Stimulated activated CD8-positive, alpha-beta memory T cell treated with anti-CD3 and anti-CD28 coated beads, Interleukin-15, amount 100 ng/mL, for 1 hour (primary cell): ENCODE results near the gene PSME3.
A peak's percentile ranks its signal among the peaks of the same experiment; 100 is the strongest.

Experiments used
- DNase-seq: peaks from one replicate; pipeline ENCODE4 v3.0.0-alpha.2; 2020; ENCODE audit warnings: low read depth

Gene PSME3, protein sequence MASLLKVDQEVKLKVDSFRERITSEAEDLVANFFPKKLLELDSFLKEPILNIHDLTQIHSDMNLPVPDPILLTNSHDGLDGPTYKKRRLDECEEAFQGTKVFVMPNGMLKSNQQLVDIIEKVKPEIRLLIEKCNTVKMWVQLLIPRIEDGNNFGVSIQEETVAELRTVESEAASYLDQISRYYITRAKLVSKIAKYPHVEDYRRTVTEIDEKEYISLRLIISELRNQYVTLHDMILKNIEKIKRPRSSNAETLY

GRCh38 chr17:42832934-42833766, at the start of gene PSME3:
Gene PSME3, plus strand, starts transcription at chr17:42833397. Its CDS starts 235 bp downstream, at chr17:42833632.
- peak; percentile 80 for DNase-seq

- no peak for DNase-seq
These were observed 49.4 kb upstream of the PSME3 start for GRCh38 chr17:42783791-42784138.

DNA sequence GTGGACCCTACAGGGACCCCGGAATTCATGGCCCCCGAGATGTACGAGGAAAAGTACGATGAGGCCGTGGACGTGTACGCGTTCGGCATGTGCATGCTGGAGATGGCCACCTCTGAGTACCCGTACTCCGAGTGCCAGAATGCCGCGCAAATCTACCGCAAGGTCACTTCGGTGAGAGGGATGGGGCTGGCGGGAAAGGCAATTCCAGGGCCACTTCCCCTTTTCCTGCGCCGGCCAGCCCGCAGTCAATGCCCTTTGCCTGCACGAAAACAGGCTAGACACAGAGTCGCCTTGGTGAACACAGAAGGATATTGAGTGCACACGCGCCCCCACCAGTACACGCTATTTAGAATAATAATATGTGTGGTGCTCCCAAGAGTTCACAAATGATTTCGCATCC, 48.8 kb upstream of the PSME3 start:
- no peak for DNase-seq

DNA sequence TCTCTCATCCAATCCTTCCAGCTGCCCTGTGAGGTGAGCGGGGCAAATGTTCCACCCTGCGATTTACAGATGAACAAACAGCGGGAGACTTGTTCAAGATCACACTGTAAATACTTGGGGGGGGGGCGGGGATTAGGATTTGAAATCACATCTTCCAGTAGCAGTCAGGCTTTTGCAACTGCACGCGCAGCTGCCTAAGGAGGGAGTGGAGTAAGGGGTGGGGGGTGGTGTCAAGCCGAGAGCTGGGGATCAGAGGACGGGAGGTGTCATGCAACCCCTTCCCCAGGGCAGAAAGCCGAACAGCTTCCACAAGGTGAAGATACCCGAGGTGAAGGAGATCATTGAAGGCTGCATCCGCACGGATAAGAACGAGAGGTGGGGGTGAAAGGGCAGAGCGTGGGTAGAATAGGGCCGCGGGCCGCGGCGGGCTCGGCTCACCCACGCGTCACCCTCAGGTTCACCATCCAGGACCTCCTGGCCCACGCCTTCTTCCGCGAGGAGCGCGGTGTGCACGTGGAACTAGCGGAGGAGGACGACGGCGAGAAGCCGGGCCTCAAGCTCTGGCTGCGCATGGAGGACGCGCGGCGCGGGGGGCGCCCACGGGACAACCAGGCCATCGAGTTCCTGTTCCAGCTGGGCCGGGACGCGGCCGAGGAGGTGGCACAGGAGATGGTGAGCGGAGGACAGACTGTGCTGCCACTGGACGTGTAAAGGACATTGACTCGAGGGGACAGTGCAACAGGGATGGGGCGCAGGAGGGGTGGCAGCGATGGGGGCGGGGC, 48.2 kb upstream of the PSME3 start:
- DNase-seq, result no peak

DNA sequence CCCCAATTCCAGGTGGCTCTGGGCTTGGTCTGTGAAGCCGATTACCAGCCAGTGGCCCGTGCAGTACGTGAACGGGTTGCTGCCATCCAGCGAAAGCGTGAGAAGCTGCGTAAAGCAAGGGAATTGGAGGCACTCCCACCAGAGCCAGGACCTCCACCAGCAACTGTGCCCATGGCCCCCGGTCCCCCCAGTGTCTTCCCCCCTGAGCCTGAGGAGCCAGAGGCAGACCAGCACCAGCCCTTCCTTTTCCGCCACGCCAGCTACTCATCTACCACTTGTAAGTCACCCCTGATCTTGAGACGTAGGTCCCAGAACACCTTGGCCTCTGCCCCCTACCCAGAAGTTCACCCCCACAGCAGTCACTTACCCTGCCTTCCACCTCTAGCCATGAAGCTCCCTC, 45.9 kb upstream of the PSME3 start:
- DNase-seq, result no peak

- no peak for DNase-seq
These were observed 41.2 kb upstream of the PSME3 start for GRCh38 chr17:42791948-42792347.

GRCh38 chr17:42792545-42792944, 40.7 kb upstream of the PSME3 start:
- no peak for DNase-seq

- no peak for DNase-seq
These were observed 38.1 kb upstream of the PSME3 start for GRCh38 chr17:42795061-42795460.

DNA sequence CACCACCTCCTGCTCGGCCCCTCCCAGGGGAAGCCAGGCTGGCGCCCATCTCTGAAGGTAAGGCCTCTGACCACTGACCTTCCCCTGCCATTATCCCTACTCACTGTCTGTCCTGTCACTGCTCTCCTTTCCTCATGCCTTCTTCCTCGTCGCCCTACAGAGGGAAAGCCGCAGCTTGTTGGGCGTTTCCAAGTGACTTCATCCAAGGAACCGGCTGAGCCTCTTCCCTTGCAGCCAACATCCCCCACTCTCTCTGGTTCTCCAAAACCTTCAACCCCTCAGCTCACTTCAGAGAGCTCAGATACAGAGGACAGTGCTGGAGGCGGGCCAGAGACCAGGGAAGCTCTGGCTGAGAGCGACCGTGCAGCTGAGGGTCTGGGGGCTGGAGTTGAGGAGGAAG, 37.7 kb upstream of the PSME3 start:
- DNase-seq, result no peak

DNA sequence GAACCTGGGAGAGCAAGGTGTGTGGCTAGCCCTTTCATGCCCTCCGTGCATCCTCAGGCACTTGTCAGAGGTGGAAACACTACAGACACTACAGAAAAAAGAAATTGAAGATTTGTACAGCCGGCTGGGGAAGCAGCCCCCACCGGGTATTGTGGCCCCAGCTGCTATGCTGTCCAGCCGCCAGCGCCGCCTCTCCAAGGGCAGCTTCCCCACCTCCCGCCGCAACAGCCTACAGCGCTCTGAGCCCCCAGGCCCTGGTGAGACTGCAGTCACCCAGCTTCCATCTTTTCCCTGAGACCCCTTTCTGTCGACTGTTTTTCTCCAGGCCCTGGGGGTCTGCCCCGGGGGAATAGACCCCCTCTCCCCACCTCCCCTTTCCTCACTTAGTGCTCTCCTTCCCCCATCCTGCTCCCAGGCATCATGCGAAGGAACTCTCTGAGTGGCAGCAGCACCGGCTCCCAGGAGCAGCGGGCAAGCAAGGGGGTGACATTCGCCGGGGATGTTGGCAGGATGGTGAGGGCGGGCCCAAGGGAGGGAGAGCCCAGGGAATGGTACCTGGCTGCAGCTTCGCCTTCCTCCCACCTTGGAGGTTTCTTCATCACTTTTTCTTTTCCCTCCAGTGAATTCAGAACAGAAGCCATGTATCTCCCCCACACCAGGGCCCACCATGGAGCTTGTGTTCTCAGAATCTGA, 37.0 kb upstream of the PSME3 start:
- no peak for DNase-seq

- DNase-seq, result no peak
These were observed 35.9 kb upstream of the PSME3 start for GRCh38 chr17:42797067-42798007.

GRCh38 chr17:42798011-42798382, 35.2 kb upstream of the PSME3 start:
- DNase-seq, result no peak

DNA sequence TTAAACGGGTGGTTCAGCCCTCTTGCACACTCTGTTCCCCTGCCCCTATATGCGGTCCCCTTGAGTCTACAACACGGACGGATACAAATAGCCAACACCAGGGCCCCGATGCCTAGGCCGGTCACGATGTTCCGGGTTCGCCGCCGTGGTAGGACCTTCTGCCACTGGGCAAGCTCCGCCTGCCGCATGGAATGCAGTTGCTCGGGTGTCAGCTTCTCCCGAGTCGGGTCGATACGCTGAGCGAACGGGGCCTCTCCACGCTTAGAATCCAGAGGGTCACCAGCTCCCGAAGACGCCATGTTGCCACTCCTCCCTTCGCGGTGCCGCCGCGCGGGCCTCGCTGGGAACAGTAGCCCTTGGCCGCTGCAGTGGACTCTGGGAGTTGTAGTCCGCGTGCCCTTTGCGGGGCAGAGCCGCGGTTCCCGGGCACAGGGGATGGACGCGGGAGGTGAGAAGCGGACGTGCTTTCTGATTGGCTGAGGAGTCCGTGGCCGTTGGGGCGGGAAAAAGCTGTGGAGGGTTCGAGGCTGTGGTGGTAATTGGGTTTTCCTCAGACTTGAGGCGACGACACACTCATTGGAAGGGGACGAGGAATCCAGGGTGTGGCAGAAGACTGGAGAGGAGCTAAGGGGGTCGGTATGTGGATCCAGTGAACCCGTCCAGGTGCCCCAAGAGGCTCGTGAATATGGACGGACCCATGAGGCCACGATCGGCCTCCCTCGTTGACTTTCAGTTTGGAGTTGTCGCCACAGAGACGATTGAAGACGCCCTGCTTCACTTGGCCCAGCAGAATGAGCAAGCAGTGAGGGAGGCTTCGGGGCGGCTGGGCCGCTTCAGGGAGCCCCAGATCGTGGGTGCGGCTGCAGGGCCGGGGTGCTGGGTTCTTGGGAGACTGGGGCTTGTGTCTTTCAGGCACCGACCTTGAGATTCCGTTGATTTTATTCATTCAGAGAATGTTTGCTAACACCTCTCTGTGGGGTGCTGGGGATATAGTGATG, 34.5 kb upstream of the PSME3 start, which contains the start of the genes CNTD1 and COA3:
CNTD1 (plus strand) TSS at position 479 of the 998 bp plus-strand sequence; CDS start at position 686, 207 bp downstream.
COA3 (minus strand) TSS at position 322 of the 998 bp plus-strand sequence; CDS start at position 299, 23 bp downstream.
- DNase-seq, result peak; percentile 55

- no peak for DNase-seq
These were observed 29.9 kb upstream of the PSME3 start for GRCh38 chr17:42803074-42803883.

GRCh38 chr17:42804918-42805367, 28.3 kb upstream of the PSME3 start:
- no peak for DNase-seq

DNA sequence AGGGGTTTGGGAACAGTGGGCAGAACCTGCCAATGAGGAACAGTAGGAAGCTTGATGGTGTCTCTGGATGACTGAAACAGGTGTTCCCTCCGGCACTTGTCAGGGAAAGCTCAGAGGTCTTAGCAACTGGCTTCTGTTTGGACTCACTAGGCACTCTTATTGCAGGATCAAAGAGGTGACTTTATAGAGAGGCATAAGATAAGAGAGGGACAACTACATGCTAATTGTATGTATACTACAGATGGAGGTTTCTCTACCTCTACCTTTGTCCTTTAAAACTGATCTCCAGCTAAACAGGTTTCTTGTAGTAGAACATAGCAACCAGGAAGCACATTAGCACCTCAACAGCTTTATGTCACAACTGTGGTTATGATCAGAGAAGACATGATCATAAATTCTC, 26.9 kb upstream of the PSME3 start:
- no peak for DNase-seq

GRCh38 chr17:42809250-42809649, 23.9 kb upstream of the PSME3 start:
- no peak for DNase-seq

DNA sequence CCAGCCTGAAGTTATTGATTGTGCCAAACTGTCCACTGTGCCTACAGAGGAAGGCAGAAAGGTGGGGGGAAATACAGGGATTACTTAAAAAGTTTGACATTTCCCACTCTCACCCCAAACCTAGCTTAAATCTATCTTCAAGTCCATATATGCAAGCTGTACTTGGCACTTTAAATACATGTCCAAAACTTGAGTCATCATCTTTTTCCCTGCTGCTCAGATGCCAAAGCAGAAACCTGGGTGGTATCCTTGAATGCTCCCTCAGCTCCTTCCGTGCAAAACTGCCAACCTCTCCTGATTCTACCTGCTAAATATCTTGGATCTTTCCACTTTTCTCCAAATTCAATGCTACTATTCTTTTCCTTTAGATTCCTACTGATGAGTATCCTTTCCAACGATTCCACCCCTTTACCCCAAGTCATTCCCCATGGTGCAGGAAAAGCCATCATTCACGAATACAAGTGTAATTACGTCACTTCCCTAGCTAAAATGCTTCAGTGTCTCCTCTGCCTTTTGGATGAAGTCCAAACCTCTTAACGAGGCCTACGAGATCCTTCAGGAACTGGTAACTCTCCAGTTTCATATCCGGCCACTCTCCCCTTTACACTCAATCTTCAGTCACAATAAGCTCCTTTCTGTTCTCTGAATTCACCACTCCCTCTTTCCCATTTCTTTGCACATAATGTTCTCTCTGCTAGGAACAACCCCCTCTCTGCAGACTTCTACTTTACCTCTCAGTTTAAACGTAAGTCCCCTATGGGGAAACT, 18.4 kb upstream of the PSME3 start:
- no peak for DNase-seq
